C4-2B (cell line): ENCODE results near the gene KLF15.

Experiments
- CTCF ChIP-seq: fragments of 450-650 bp; conservative IDR thresholded peaks from 2 replicates; pipeline ENCODE4 v1.5.1; 2017; ENCODE audit warnings: mild to moderate bottlenecking
- ZFX ChIP-seq: fragments of 450-650 bp; IDR thresholded peaks from 2 replicates; pipeline ENCODE4 v1.6.1; 2017

GRCh38 chr3:126349071-126349470 is 8.1 kb downstream of the KLF15 start:
- TF ChIP-seq CTCF (no peak), ZFX (no peak)
